Hippocampal formation (tissue), 2 donors: Measurements from ENCODE around the gene CRISPLD2.

ENCODE experiments used
- DNase-seq, 2 donors: peaks; one replicate each; lab custom pipeline; 2025; lab: John Stamatoyannopoulos, UW

CRISPLD2 gene

DNA sequence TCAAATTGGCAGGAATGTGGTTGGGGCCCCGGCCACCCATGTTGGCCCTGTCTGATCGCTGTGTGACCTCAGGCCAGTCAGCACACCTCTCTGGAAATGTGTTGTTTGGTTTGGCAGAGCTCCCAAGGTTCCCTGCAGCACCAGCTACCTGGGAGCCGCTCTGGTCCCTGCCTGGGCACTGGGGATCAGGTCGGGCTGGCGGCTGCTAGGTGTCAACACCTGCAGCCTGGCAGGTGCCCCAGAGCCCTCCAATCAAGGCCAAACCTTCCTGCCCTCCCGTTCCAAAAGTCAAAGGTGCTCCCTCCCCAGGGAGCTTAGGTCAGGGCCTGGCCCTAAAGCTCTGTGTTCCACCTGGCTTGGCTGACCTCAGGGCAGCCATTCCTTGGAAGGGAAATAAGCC, 135.6 kb downstream of the CRISPLD2 start:
- no peak for DNase-seq

DNA sequence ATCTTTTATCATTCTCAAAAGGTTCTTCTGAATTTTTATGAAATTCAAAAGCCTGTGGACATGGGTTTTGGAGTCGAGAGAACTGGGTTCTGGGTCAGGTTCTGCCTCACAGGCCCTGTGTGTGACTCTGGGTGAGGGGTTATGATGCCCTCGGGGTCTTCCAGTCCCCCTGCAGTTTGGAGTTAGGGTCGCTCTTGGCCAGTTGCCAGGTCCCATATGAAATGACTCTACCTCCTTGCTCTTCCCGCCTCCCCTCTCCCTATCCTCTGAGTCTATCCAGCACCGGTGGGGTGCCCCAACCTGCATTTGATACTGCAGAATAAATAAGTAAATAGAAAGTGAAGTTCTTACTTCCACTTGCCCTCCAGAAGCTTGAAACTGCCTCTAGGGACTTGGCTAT, 137.4 kb downstream of the CRISPLD2 start:
- DNase-seq, result no peak

GRCh38 chr16:84957792-84958191, 138.0 kb downstream of the CRISPLD2 start:
- no peak for DNase-seq
